Measurements from ENCODE around the gene PYDC1.
"Not testable (repeated sequence)": the region's sequence is repeated elsewhere in the genome, so short reads cannot be mapped to it uniquely, and the experiment has no call there.

Gene PYDC1

GRCh38 chr16:31221357-31222160 lies 4.6 kb upstream of the PYDC1 start:
- DNase-seq: no peak

- no peak for DNase-seq
These were observed 2.3 kb upstream of the PYDC1 start for GRCh38 chr16:31219154-31219741.

- no peak for DNase-seq
These were observed 198 bp upstream of the PYDC1 start for GRCh38 chr16:31217136-31217530.

GRCh38 chr16:31215287-31216162 lies 1.4 kb downstream of the PYDC1 start:
- DNase-seq: no peak

- no peak for DNase-seq
These were observed 2.1 kb downstream of the PYDC1 start for GRCh38 chr16:31214708-31215286.

GRCh38 chr16:31213877-31214707 lies 2.8 kb downstream of the PYDC1 start, which contains the start of gene TRIM72:
TRIM72 (plus strand) TSS chr16:31214119; CDS start chr16:31214739, 620 bp downstream.
- no peak for DNase-seq

GRCh38 chr16:31213342-31213741 lies 3.6 kb downstream of the PYDC1 start:
- DNase-seq: no peak

- DNase-seq: no peak
These were observed 10.2 kb downstream of the PYDC1 start for GRCh38 chr16:31206776-31207175.

GRCh38 chr16:31204871-31205666 lies 11.9 kb downstream of the PYDC1 start:
- no peak for DNase-seq

- peak; percentile 53 for DNase-seq
These were observed 14.2 kb downstream of the PYDC1 start, which contains the start of gene PYCARD for GRCh38 chr16:31202414-31203375. PYCARD (minus strand) TSS chr16:31202760; CDS start chr16:31202690, 70 bp downstream.

GRCh38 chr16:31201582-31202413 lies 15.1 kb downstream of the PYDC1 start:
- peak; percentile 60 for DNase-seq

GRCh38 chr16:31200821-31201568 lies 15.9 kb downstream of the PYDC1 start:
- DNase-seq: peak; percentile 64

- not testable (repeated sequence) for DNase-seq
These were observed 16.8 kb downstream of the PYDC1 start for GRCh38 chr16:31200111-31200510.

- DNase-seq: no peak
These were observed 17.4 kb downstream of the PYDC1 start for GRCh38 chr16:31199430-31200041.

GRCh38 chr16:31198207-31198882 lies 18.6 kb downstream of the PYDC1 start:
- DNase-seq: no peak

- no peak for DNase-seq
These were observed 20.4 kb downstream of the PYDC1 start for GRCh38 chr16:31196324-31197088.

Measured in activated CD4-positive, alpha-beta T cell treated with anti-CD3 and anti-CD28 coated beads, Interleukin-2, Interleukin-6, amounts not matched to agents 100 ng/mL and 50 ng/mL, durations not matched to agents 16 hours and 8 hours (primary cell).